ENCODE measurements around the gene FAM193A.
"Not testable (repeated sequence)": the region's sequence is repeated elsewhere in the genome, so short reads cannot be mapped to it uniquely, and the experiment has no call there.

FAM193A gene

GRCh38 chr4:2516635-2517034 lies 19.8 kb upstream of the FAM193A start:
- DNase-seq (ENCODE audit: low spot score), result no peak

DNA sequence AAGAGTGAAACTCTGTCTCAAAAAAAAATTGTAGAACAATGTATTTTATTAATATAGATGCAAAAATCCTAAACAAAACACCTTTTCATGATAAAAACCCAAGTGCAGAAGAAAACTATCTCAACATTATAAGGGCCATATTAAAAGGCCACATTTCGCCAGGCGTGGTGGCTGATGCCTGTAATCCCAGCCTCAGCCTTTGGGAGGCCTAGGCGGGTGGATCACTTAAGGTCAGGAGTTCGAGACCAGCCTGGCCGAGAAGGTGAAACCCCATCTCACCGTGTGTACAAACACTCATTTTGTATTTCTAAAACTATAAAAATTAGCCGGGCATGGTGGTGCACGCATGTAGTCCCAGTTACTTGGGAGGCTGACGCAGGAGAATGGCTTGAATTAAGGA lies 9.9 kb upstream of the FAM193A start:
- DNase-seq (ENCODE audit: low spot score), result no peak

DNA sequence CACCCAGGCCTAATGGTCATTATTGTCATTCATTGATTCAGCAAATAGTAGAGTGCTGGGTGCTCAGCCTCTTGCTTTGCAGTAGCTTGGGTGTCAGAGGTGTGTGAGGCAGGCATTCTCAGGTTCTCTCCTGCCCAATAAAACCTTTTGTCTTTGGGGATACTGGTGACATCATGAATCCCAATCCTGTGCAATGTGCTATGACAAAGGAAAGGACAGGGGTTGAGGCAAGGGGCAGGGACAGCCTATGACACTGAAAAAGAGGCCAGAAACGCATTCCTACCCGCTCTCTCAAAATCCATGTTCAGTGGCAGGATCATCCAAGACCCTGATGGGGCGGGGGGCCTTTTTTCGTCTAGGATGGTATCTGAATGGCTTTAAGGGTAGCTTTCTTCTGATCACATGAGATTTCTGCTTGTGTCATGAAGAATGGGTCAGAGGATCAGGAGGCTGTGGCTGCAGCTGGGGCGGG lies 1.5 kb upstream of the FAM193A start:
- no peak for DNase-seq (ENCODE audit: low spot score)

- DNase-seq (ENCODE audit: low spot score), result peak; percentile 58
These were observed 863 bp upstream of the FAM193A start for GRCh38 chr4:2535376-2536192.

GRCh38 chr4:2537011-2537830 lies 774 bp downstream of the FAM193A start:
- peak; percentile 29 for DNase-seq (ENCODE audit: low spot score)

DNA sequence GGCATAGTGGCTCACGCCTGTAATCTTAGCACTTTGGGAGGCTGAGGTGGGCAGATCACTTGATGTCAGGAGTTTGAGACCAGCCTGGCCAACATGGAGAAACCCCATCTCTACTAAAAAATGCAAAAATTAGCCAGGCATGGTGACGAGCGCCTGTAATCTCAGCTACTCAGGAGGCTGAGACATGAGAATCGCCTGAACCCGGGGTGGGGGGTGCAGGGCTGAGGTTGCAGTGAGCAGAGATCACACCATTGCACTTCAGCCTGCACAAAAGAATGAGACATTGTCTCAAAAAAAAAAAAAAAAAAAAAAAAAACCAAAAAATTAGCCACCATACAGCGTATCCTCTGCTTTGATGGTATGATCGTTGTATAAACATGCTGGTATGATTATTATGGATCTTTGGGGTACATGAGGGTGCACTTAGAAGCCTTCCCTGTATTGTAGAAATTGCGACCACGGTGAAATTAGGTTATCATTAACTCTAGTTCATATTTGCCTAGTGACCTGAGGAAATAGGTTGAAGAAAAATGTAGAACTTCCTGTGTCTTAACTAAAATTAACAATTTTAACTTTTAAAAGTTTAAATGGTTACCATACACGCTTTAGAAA lies 7.2 kb downstream of the FAM193A start:
- DNase-seq (ENCODE audit: low spot score), result not testable (repeated sequence)

GRCh38 chr4:2545321-2546013 lies 9.0 kb downstream of the FAM193A start:
- DNase-seq (ENCODE audit: low spot score), result no peak

- DNase-seq (ENCODE audit: low spot score), result no peak
These were observed 9.9 kb downstream of the FAM193A start for GRCh38 chr4:2546286-2546823.

DNA sequence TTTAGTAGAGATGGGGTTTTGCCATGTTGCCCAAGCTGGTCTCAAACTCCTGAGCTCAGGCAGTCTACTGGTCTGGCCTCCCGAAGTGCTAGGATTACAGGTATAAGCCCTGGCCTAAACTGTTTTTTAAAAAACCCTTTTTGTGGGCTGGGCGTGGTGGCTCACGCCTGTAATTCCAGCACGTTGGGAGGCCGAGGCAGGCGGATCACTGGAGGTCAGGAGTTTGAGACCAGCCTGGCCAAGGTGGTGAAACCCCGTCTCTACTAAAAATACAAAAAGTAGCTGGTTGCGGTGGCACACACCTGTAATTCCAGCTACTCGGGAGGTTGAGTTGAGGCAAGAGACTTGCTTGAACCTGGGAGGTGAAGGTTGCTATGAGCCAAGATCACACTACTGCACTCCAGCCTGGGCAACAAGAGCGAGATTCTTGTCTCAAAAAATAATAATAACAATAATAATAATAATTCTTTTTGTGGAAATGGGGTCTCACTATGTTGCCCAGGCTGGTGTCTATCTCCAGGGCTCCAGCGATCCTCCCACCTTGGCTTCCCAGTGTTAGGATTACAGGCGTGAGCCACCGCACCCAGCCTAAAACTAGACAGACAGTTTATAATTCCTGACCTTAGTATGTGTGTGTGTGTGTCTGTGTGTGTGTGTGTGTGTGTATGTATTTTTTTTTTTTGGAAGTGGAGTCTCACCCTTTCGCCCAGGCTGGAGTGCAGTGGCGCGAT lies 10.7 kb downstream of the FAM193A start:
- not testable (repeated sequence) for DNase-seq (ENCODE audit: low spot score)

DNA sequence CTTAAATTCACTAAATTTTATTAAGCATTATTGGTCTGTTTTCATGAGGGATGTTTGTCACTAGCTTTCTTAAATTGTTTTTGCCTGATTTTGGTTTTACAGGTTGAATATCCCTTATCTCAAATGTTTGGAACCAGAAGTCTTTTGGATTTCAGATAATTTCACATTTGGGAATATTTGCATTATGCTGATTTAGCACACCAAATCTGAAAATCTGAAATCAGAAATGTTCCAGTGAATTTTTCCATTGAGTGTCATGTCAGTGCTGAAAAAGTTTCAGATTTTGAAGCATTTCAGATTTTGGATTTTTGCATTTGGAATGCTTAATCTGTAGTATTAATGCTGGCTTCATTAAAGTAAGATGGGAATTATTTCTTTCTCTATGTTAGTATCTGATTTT lies 14.7 kb downstream of the FAM193A start:
- DNase-seq (ENCODE audit: low spot score), result no peak

DNA sequence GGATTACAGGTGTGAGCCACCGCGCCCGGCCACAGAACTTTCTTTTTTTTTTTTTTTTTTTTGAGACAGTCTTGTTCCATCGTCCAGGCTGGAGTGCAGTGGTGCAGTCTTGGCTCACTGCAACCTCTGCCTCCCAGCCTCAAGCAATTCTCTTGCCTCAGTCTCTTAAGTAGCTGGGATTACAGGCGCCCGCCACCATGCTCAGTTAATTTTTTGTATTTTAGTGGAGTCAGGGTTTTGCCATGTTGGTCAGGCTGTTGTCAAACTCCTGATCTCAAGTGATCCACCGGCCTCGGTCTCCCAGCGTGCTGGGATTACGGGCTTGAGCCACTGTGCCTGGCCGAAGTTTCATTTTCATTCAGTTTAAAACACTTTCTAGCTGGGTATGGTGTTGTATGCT lies 16.4 kb downstream of the FAM193A start:
- DNase-seq (ENCODE audit: low spot score), result no peak

DNA sequence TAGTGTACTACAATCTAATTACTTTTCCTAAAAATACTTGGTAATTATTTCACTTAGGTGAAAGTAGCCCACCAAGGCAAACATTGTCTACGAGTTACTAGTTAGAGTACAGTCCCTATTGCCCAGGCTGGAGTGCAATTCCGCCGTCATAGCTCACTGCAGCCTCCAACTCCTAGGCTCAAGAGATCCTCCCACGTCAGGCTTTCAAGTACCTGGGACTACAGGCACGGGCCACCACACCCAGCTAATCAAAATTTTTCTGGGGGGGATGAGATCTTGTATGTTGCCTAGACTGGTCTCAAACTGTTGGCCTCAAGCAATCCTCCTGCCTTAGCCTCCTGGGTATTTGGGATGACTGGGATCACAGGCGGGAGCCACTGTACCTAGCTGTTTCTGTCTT lies 21.9 kb downstream of the FAM193A start:
- no peak for DNase-seq (ENCODE audit: low spot score)

GRCh38 chr4:2560167-2560566 lies 23.7 kb downstream of the FAM193A start:
- no peak for DNase-seq (ENCODE audit: low spot score)

- DNase-seq (ENCODE audit: low spot score), result no peak
These were observed 29.1 kb downstream of the FAM193A start for GRCh38 chr4:2565533-2565932.

DNA sequence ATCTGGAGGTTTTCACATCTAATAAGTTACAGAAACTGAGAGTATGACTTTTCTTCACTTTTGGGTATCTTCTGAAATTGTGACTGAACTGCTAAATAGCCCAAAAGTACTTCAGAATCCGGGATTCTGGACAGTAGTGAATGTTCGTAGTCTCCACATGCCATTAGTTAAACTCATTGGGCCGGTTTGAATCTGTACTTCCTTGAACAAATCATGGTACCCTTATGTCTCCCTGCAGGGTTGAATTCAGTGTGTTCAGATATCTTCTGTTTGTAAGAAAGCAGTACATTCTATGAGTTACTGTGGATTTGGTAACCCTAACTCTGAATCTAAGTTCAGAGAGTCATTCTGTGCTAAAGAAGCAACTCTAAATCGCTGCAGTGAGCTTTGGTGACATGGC lies 33.6 kb downstream of the FAM193A start:
- no peak for DNase-seq (ENCODE audit: low spot score)

- DNase-seq (ENCODE audit: low spot score), result no peak
These were observed 34.2 kb downstream of the FAM193A start for GRCh38 chr4:2570551-2571222.

DNA sequence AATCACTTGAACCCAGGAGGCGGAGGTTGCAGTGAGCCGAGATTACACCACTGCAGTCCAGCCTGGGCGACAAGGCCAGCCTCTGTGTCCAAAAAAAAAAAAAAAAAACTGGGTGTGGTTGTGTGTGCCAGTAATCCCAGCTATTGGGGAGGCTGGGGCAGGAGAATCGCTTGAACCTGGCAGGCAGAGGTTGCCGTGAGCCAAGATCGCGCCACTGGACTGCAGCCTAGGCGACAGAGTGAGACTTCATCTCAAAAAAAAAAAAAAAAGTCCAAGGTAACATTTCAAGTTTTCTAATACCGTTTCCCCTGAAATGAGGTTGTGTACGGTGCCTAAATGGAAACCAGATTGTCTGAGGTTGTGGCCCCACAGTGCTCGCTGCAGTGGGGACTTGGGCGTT lies 35.6 kb downstream of the FAM193A start:
- no peak for DNase-seq (ENCODE audit: low spot score)

DNA sequence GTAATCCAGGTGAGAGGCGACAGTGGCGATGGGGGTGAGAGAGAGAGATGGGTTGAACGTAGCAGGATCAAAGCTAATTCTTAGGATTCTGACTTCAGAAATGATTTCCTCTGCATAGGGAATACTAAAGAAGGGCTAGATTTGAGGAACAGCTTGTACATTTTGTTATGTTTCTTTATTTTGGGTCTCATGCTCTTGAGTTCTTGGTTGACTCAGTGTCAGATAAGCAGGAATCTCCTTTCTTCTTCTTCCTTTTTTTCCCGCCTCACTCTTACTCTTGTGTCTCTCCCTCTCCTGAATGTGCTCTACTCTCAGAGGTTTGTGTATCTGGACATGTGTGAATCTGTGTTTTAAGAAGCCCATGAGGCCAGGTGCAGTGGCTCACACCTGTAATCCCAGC lies 36.4 kb downstream of the FAM193A start:
- DNase-seq (ENCODE audit: low spot score), result no peak

DNA sequence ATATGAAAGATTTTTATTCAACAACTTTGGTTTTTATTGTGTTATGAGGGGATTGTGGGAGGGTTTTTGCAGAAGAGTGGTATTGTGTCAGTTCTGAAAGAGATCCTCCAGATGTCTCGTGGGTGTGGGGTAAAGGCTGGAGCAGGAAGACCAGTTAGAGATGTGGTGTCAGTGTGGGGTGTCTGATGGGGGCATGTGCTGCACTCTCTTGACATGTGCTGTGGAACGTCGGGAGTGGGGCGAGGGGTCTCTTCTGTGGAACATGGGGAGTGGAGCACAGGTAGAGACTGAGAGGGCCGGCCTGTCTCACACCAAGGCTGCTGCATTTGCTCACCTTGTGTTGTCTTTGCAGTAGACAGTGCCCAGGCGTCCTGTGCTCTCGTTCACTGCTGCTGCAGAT lies 37.6 kb downstream of the FAM193A start:
- no peak for DNase-seq (ENCODE audit: low spot score)

DNA sequence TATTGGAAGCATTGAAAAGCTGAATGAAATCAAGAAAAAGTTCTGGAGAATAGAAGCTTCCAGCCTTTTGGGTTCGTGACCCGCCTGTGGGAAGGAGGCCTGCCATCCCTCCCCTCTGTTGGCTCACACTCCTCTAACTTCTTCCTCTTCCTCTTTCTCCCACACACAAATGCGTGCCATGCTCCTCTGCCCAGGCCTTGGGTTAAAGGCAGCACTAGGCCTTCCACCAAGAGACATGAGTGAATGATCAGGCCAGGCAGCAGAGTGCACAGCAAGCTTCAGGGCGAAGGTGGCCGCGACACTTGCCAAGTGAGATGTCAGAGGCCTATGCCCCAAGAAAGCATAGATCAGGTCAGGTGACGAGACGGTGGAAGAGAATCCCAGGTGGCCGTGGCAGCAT lies 38.4 kb downstream of the FAM193A start:
- no peak for DNase-seq (ENCODE audit: low spot score)

GRCh38 chr4:2576290-2576689 lies 39.8 kb downstream of the FAM193A start:
- DNase-seq (ENCODE audit: low spot score), result no peak
